Activated T-helper 1 cell treated with anti-CD3 and anti-CD28 coated beads, Interleukin-12 subunit alpha, Interleukin-12 subunit beta, Interleukin-2, Interleukin-4 antibody, amounts not matched to agents 30 ng/mL and 10 ng/mL and 1 ng/mL, durations not matched to agents 14 hours and 24 hours and 36 hours (primary cell): ENCODE measurements around the gene INPP5A. TPM values are rescaled to one million over a fixed set of nuclear protein-coding genes. Genes with fewer than 3 reads are reported as not detected.

ENCODE experiments used
- DNase-seq: peaks from one replicate; pipeline ENCODE4 v3.0.0; 2021; ENCODE audit warnings: low spot score
- H3K27ac Mint-ChIP-seq: one replicate; pipeline ENCODE4 v1.8.0; 2021; ENCODE audit warnings: mild to moderate bottlenecking, mixed read lengths
- H3K27me3 Mint-ChIP-seq: one replicate; pipeline ENCODE4 v1.8.0; 2022; ENCODE audit warnings: mild to moderate bottlenecking, moderate library complexity, mixed read lengths; ENCODE audit not compliant: insufficient read depth
- H3K36me3 Mint-ChIP-seq: one replicate; pipeline ENCODE4 v1.8.0; 2021; ENCODE audit warnings: low read depth, mixed read lengths
- H3K4me1 Mint-ChIP-seq: one replicate; pipeline ENCODE4 v1.8.0; 2021; ENCODE audit warnings: low read depth, mixed read lengths
- H3K4me3 Mint-ChIP-seq: one replicate; pipeline ENCODE4 v1.8.0; 2021; ENCODE audit warnings: mild to moderate bottlenecking, moderate library complexity, mixed read lengths
- H3K9me3 Mint-ChIP-seq: one replicate; pipeline ENCODE4 v1.8.0; 2021; ENCODE audit warnings: mixed read lengths
- intact Hi-C: fragments of 100-400 bp; cut with micrococcal nuclease; formaldehyde crosslinking; loops from one replicate; pipeline ENCODE4 v1.15.1; 2024
- total RNA-seq: library from RNA; stranded (reverse); gene quantifications from 2 replicates; pipeline ENCODE4 v1.2.3, GENCODE V29; 2022

Gene INPP5A
- total RNA-seq, 1 donor from 2014 or later: 13.4 TPM

GRCh38 chr10:132656283-132657126 lies 118.9 kb downstream of the INPP5A start:
- no peak overlapping the region for H3K4me3 Mint-ChIP-seq

GRCh38 chr10:132657127-132657706 lies 119.6 kb downstream of the INPP5A start:
- Mint-ChIP-seq H3K4me3 (no peak overlapping the region), H3K27ac (no peak overlapping the region)
- intact Hi-C loops: loop anchor here (10.0 kb wide), 1 partner anchor 138 kb away; no protein-coding TSS in a partner anchor

More at GRCh38 chr10:132656283-132657126, 118.9 kb downstream of the INPP5A start:
- DNase-seq: no peak
- no peaks in the 10 kb centered on the region for H3K27me3 Mint-ChIP-seq
- H3K36me3 Mint-ChIP-seq: peaks cover 6% of the 10 kb centered on the region
- H3K9me3 Mint-ChIP-seq: no peaks in the 10 kb centered on the region
- intact Hi-C loops: loop anchor here (10.0 kb wide), 1 partner anchor 138 kb away; no protein-coding TSS in a partner anchor
- no peaks in the 10 kb centered on the region for H3K4me1 Mint-ChIP-seq
- no peak overlapping the region for H3K27ac Mint-ChIP-seq

GRCh38 chr10:132657748-132658147 lies 120.2 kb downstream of the INPP5A start:
- H3K27me3 Mint-ChIP-seq: no peaks in the 10 kb centered on the region
- H3K36me3 Mint-ChIP-seq: peaks cover 6% of the 10 kb centered on the region
- no peaks in the 10 kb centered on the region for H3K4me1 Mint-ChIP-seq
- intact Hi-C loops: loop anchor here (10.0 kb wide), 1 partner anchor 137 kb away; no protein-coding TSS in a partner anchor
- no peak overlapping the region for H3K4me3 Mint-ChIP-seq
- no peak overlapping the region for H3K27ac Mint-ChIP-seq
- H3K9me3 Mint-ChIP-seq: no peaks in the 10 kb centered on the region
- no peak for DNase-seq

More at GRCh38 chr10:132657127-132657706, 119.6 kb downstream of the INPP5A start:
- no peaks in the 10 kb centered on the region for H3K9me3 Mint-ChIP-seq
- no peak for DNase-seq
- H3K4me1 Mint-ChIP-seq: no peaks in the 10 kb centered on the region
- no peaks in the 10 kb centered on the region for H3K27me3 Mint-ChIP-seq
- peaks cover 6% of the 10 kb centered on the region for H3K36me3 Mint-ChIP-seq

GRCh38 chr10:132658546-132659205 lies 121.1 kb downstream of the INPP5A start:
- Mint-ChIP-seq H3K4me3 (no peak overlapping the region), H3K36me3 (peaks cover 6% of the 10 kb centered on the region), H3K9me3 (no peaks in the 10 kb centered on the region), H3K4me1 (no peaks in the 10 kb centered on the region), H3K27me3 (no peaks in the 10 kb centered on the region), H3K27ac (no peak overlapping the region)
- no peak for DNase-seq
- intact Hi-C loops: loop anchor here (10.0 kb wide), 1 partner anchor 136 kb away; no protein-coding TSS in a partner anchor

GRCh38 chr10:132659206-132660091 lies 121.9 kb downstream of the INPP5A start:
- Mint-ChIP-seq H3K4me3 (no peak overlapping the region), H3K4me1 (no peaks in the 10 kb centered on the region), H3K27me3 (no peaks in the 10 kb centered on the region), H3K36me3 (peaks cover 6% of the 10 kb centered on the region), H3K27ac (no peak overlapping the region), H3K9me3 (no peaks in the 10 kb centered on the region)
- DNase-seq: no peak
- intact Hi-C loops: loop anchor here (10.0 kb wide), 1 partner anchor 135 kb away; no protein-coding TSS in a partner anchor

- DNase-seq: no peak
- Mint-ChIP-seq H3K4me1 (no peaks in the 10 kb centered on the region), H3K4me3 (no peak overlapping the region), H3K9me3 (no peaks in the 10 kb centered on the region), H3K27me3 (no peaks in the 10 kb centered on the region), H3K36me3 (peaks cover 5% of the 10 kb centered on the region), H3K27ac (no peak overlapping the region)
- intact Hi-C loops: no loop called here
Observed at GRCh38 chr10:132660385-132660784, 122.8 kb downstream of the INPP5A start.

- H3K4me1 Mint-ChIP-seq: peaks cover 10% of the 10 kb centered on the region
- H3K4me3 Mint-ChIP-seq: no peak overlapping the region
- intact Hi-C loops: no loop called here
- no peaks in the 10 kb centered on the region for H3K27me3 Mint-ChIP-seq
- no peak for DNase-seq
- peaks cover 5% of the 10 kb centered on the region for H3K36me3 Mint-ChIP-seq
- H3K27ac Mint-ChIP-seq: no peak overlapping the region
- no peaks in the 10 kb centered on the region for H3K9me3 Mint-ChIP-seq
Observed at GRCh38 chr10:132662186-132662920, 124.8 kb downstream of the INPP5A start.

GRCh38 chr10:132663666-132664365 lies 126.2 kb downstream of the INPP5A start:
- Mint-ChIP-seq H3K4me3 (no peak overlapping the region), H3K4me1 (peaks cover 10% of the 10 kb centered on the region), H3K36me3 (peaks cover 5% of the 10 kb centered on the region), H3K27ac (no peak overlapping the region), H3K27me3 (no peaks in the 10 kb centered on the region), H3K9me3 (no peaks in the 10 kb centered on the region)
- intact Hi-C loops: no loop called here
- no peak for DNase-seq

GRCh38 chr10:132664407-132664806 lies 126.8 kb downstream of the INPP5A start:
- DNase-seq: no peak
- Mint-ChIP-seq H3K4me1 (peaks cover 10% of the 10 kb centered on the region), H3K27ac (no peak overlapping the region), H3K4me3 (no peak overlapping the region), H3K9me3 (no peaks in the 10 kb centered on the region), H3K27me3 (no peaks in the 10 kb centered on the region), H3K36me3 (peaks cover 5% of the 10 kb centered on the region)
- intact Hi-C loops: no loop called here

GRCh38 chr10:132664883-132665282 lies 127.3 kb downstream of the INPP5A start:
- Mint-ChIP-seq H3K4me3 (no peak overlapping the region), H3K27ac (no peak overlapping the region), H3K36me3 (peaks cover 5% of the 10 kb centered on the region), H3K27me3 (no peaks in the 10 kb centered on the region), H3K4me1 (peaks cover 10% of the 10 kb centered on the region), H3K9me3 (no peaks in the 10 kb centered on the region)
- intact Hi-C loops: no loop called here
- no peak for DNase-seq

GRCh38 chr10:132665946-132666704 lies 128.5 kb downstream of the INPP5A start:
- no peak overlapping the region for H3K4me3 Mint-ChIP-seq
- no peak overlapping the region for H3K27ac Mint-ChIP-seq
- H3K36me3 Mint-ChIP-seq: no peaks in the 10 kb centered on the region
- H3K9me3 Mint-ChIP-seq: no peaks in the 10 kb centered on the region
- no peaks in the 10 kb centered on the region for H3K27me3 Mint-ChIP-seq
- peaks cover 10% of the 10 kb centered on the region for H3K4me1 Mint-ChIP-seq
- DNase-seq: no peak
- intact Hi-C loops: no loop called here
